HUES48 (cell line): Measurements from ENCODE around the gene ALG9.

Source experiments
- H3K27ac ChIP-seq: one replicate; pipeline ENCODE4 v1.7.0; 2013; ENCODE audit warnings: low read depth, low read length, inconsistent platforms
- H3K27me3 ChIP-seq: 2 replicates; pipeline ENCODE4 v1.6.1; 2013; ENCODE audit warnings: mild to moderate bottlenecking, low read length; ENCODE audit not compliant: control insufficient read depth, insufficient read depth
- H3K36me3 ChIP-seq: 2 replicates; pipeline ENCODE4 v1.6.1; 2013; ENCODE audit warnings: low read length; ENCODE audit not compliant: control insufficient read depth, insufficient read depth
- H3K4me1 ChIP-seq: 2 replicates; pipeline ENCODE4 v1.6.1; 2013; ENCODE audit warnings: mild to moderate bottlenecking, low read length; ENCODE audit not compliant: control insufficient read depth, insufficient read depth
- H3K4me3 ChIP-seq: 2 replicates; pipeline ENCODE4 v1.5.1; 2013; ENCODE audit warnings: mild to moderate bottlenecking, low read depth, low read length
- H3K9ac ChIP-seq: 2 replicates; pipeline ENCODE4 v1.6.1; 2013; ENCODE audit warnings: mild to moderate bottlenecking, low read depth, low read length, moderate library complexity
- H3K9me3 ChIP-seq: 2 replicates; pipeline ENCODE4 v1.6.1; 2013; ENCODE audit warnings: low read length; ENCODE audit not compliant: control insufficient read depth, insufficient read depth

ALG9 gene

GRCh38 chr11:111745719-111746504, 125.5 kb downstream of the ALG9 start:
- no peak overlapping the region for H3K4me3 ChIP-seq
- peaks cover 94% of the 10 kb centered on the region for H3K36me3 ChIP-seq
- H3K9me3 ChIP-seq, result no peaks in the 10 kb centered on the region
- H3K27ac ChIP-seq, result no peak overlapping the region
- H3K27me3 ChIP-seq, result no peaks in the 10 kb centered on the region
- H3K9ac ChIP-seq, result no peak overlapping the region
- no peaks in the 10 kb centered on the region for H3K4me1 ChIP-seq

- H3K9me3 ChIP-seq, result no peaks in the 10 kb centered on the region
- H3K9ac ChIP-seq, result no peak overlapping the region
- no peaks in the 10 kb centered on the region for H3K27me3 ChIP-seq
- peaks cover 80% of the 10 kb centered on the region for H3K36me3 ChIP-seq
- H3K4me1 ChIP-seq, result no peaks in the 10 kb centered on the region
- no peak overlapping the region for H3K4me3 ChIP-seq
- no peak overlapping the region for H3K27ac ChIP-seq
These were observed 127.7 kb downstream of the ALG9 start for GRCh38 chr11:111743700-111744099.

- Histone ChIP-seq H3K4me1 (0 out of 2 replicates have a peak, but pooled peaks cover 5% of the 10 kb centered on the region), H3K36me3 (peaks cover 60% of the 10 kb centered on the region), H3K9ac (no peak overlapping the region), H3K9me3 (no peaks in the 10 kb centered on the region), H3K4me3 (no peak overlapping the region), H3K27me3 (no peaks in the 10 kb centered on the region), H3K27ac (no peak overlapping the region)
These were observed 129.6 kb downstream of the ALG9 start for GRCh38 chr11:111741751-111742150.

- H3K4me3 ChIP-seq, result no peak overlapping the region
- 0 out of 2 replicates have a peak, but pooled peaks cover 5% of the 10 kb centered on the region for H3K4me1 ChIP-seq
- no peaks in the 10 kb centered on the region for H3K27me3 ChIP-seq
- peaks cover 38% of the 10 kb centered on the region for H3K36me3 ChIP-seq
- peak overlapping the region; percentile 25 for H3K27ac ChIP-seq
- H3K9ac ChIP-seq, result no peak overlapping the region
- no peaks in the 10 kb centered on the region for H3K9me3 ChIP-seq
These were observed 132.1 kb downstream of the ALG9 start for GRCh38 chr11:111739299-111739698.

- H3K27me3 ChIP-seq, result no peaks in the 10 kb centered on the region
- peak overlapping the region; percentile 48 for H3K27ac ChIP-seq
- H3K9me3 ChIP-seq, result no peaks in the 10 kb centered on the region
- no peak overlapping the region for H3K9ac ChIP-seq
- 0 out of 2 replicates have a peak, but pooled peaks cover 5% of the 10 kb centered on the region for H3K4me1 ChIP-seq
- no peak overlapping the region for H3K4me3 ChIP-seq
- peaks cover 23% of the 10 kb centered on the region for H3K36me3 ChIP-seq
These were observed 133.8 kb downstream of the ALG9 start for GRCh38 chr11:111737444-111738210.

GRCh38 chr11:111736621-111737443, 134.5 kb downstream of the ALG9 start:
- Histone ChIP-seq H3K4me1 (0 out of 2 replicates have a peak, but pooled peaks cover 5% of the 10 kb centered on the region), H3K9me3 (no peaks in the 10 kb centered on the region), H3K27ac (no peak overlapping the region), H3K36me3 (peaks cover 15% of the 10 kb centered on the region), H3K4me3 (no peak overlapping the region), H3K27me3 (no peaks in the 10 kb centered on the region), H3K9ac (no peak overlapping the region)
